Osteoblast (primary cell): ENCODE data around the gene SGCD. TPM values are rescaled to one million over a fixed set of nuclear protein-coding genes. Genes with fewer than 3 reads are reported as not detected.

Experiments used
- DNase-seq: peaks from one replicate; pipeline ENCODE4 v3.0.0; 2011; ENCODE audit warnings: low spot score, mixed read lengths; ENCODE audit not compliant: insufficient read length; ENCODE audit errors: missing footprints
- H2AFZ ChIP-seq: 2 replicates; pipeline ENCODE4 v1.6.0; 2011; ENCODE audit warnings: mild to moderate bottlenecking, low read length
- H3K27ac ChIP-seq: 2 replicates; pipeline ENCODE4 v1.5.1; 2011; ENCODE audit warnings: mild to moderate bottlenecking, low read depth, low read length, moderate library complexity
- H3K27me3 ChIP-seq: 2 replicates; pipeline ENCODE4 v1.6.0; 2012; ENCODE audit warnings: mild to moderate bottlenecking, control low read depth, inconsistent platforms, low read length, moderate library complexity; ENCODE audit not compliant: insufficient read depth
- H3K36me3 ChIP-seq: 2 replicates; pipeline ENCODE4 v1.5.1; 2011; ENCODE audit warnings: mild to moderate bottlenecking, low read length, control low read depth, moderate library complexity; ENCODE audit not compliant: insufficient read depth
- H3K4me1 ChIP-seq: 2 replicates; pipeline ENCODE4 v1.5.1; 2011; ENCODE audit warnings: mild to moderate bottlenecking, low read length, control low read depth, moderate library complexity; ENCODE audit not compliant: insufficient read depth
- H3K4me2 ChIP-seq: 2 replicates; pipeline ENCODE4 v1.6.0; 2011; ENCODE audit warnings: mild to moderate bottlenecking, low read length; ENCODE audit not compliant: insufficient read depth
- H3K4me3 ChIP-seq: fragments of 200-600 bp; sonication (generic); 3 replicates; pipeline ENCODE4 v1.5.1; 2012; ENCODE audit warnings: mild to moderate bottlenecking, low read length, inconsistent platforms; ENCODE audit not compliant: insufficient read depth
- H3K79me2 ChIP-seq: 2 replicates; pipeline ENCODE4 v1.6.0; 2012; ENCODE audit warnings: mild to moderate bottlenecking, low read length, control low read depth, inconsistent platforms; ENCODE audit not compliant: insufficient read depth
- H3K9me3 ChIP-seq: 2 replicates; pipeline ENCODE4 v1.5.1; 2011; ENCODE audit warnings: low read depth, low read length, control low read depth
- H4K20me1 ChIP-seq: 2 replicates; pipeline ENCODE4 v1.6.0; 2012; ENCODE audit warnings: mild to moderate bottlenecking, low read length, control low read depth; ENCODE audit not compliant: insufficient read depth
- total RNA-seq: library from RNA; depleted of rRNA; stranded (reverse); fragments of >200 nt; gene quantifications from 2 replicates; pipeline ENCODE4 v1.2.3, GENCODE V29; 2012
- TF ChIP-seq, protein P1 (sequence below): IDR thresholded peaks from 2 replicates; pipeline ENCODE4 v1.5.1; 2011; ENCODE audit warnings: mild to moderate bottlenecking, low read depth, low read length, moderate library complexity; ENCODE audit errors: extremely low read depth

Gene SGCD
- total RNA-seq, 1 donor, result 27.1 TPM

- no peaks in the 10 kb centered on the region for H3K4me1 ChIP-seq
- no peak overlapping the region for H3K4me2 ChIP-seq
- H3K27me3 ChIP-seq, result no peaks in the 10 kb centered on the region
- H3K4me3 ChIP-seq, result no peak overlapping the region
- TF ChIP-seq, protein P1, sequence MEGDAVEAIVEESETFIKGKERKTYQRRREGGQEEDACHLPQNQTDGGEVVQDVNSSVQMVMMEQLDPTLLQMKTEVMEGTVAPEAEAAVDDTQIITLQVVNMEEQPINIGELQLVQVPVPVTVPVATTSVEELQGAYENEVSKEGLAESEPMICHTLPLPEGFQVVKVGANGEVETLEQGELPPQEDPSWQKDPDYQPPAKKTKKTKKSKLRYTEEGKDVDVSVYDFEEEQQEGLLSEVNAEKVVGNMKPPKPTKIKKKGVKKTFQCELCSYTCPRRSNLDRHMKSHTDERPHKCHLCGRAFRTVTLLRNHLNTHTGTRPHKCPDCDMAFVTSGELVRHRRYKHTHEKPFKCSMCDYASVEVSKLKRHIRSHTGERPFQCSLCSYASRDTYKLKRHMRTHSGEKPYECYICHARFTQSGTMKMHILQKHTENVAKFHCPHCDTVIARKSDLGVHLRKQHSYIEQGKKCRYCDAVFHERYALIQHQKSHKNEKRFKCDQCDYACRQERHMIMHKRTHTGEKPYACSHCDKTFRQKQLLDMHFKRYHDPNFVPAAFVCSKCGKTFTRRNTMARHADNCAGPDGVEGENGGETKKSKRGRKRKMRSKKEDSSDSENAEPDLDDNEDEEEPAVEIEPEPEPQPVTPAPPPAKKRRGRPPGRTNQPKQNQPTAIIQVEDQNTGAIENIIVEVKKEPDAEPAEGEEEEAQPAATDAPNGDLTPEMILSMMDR, result no peak
- H3K9me3 ChIP-seq, result no peaks in the 10 kb centered on the region
- H2AFZ ChIP-seq, result no peak overlapping the region
- H3K36me3 ChIP-seq, result no peaks in the 10 kb centered on the region
- DNase-seq, result no peak
- no peaks in the 10 kb centered on the region for H3K79me2 ChIP-seq
- no peak overlapping the region for H3K27ac ChIP-seq
- H4K20me1 ChIP-seq, result no peaks in the 10 kb centered on the region
Observed at GRCh38 chr5:156623381-156624040, 296.5 kb downstream of the SGCD start.

DNA sequence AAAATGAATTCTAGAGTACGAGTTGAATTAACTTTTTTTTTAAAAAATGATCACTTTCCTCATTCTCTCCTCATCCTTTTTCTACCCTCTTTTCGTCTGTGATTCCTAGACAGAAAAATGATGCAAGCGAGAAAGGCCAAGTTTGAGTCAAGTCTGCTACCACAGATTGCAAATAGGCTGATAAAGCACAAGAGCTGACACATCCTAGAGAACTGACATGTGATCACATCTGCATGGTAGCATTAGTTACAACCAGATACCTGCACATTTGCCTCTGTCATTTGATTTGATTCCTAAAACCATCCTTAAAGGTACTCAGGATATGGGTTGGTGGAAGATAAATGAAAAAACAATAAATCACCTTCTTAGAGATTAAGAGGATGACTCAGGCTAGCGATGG, 297.7 kb downstream of the SGCD start:
- H3K27me3 ChIP-seq, result no peaks in the 10 kb centered on the region
- no peak overlapping the region for H3K4me3 ChIP-seq
- TF ChIP-seq, protein P1, result no peak
- no peaks in the 10 kb centered on the region for H3K79me2 ChIP-seq
- H3K4me1 ChIP-seq, result no peaks in the 10 kb centered on the region
- H4K20me1 ChIP-seq, result no peaks in the 10 kb centered on the region
- DNase-seq, result no peak
- no peaks in the 10 kb centered on the region for H3K9me3 ChIP-seq
- H3K27ac ChIP-seq, result no peak overlapping the region
- no peak overlapping the region for H3K4me2 ChIP-seq
- no peaks in the 10 kb centered on the region for H3K36me3 ChIP-seq
- H2AFZ ChIP-seq, result no peak overlapping the region

GRCh38 chr5:156628421-156628820, 301.5 kb downstream of the SGCD start:
- H3K36me3 ChIP-seq, result no peaks in the 10 kb centered on the region
- H2AFZ ChIP-seq, result no peak overlapping the region
- no peaks in the 10 kb centered on the region for H3K4me1 ChIP-seq
- no peak overlapping the region for H3K27ac ChIP-seq
- DNase-seq, result no peak
- H3K79me2 ChIP-seq, result no peaks in the 10 kb centered on the region
- H3K9me3 ChIP-seq, result no peaks in the 10 kb centered on the region
- no peaks in the 10 kb centered on the region for H3K27me3 ChIP-seq
- H4K20me1 ChIP-seq, result no peaks in the 10 kb centered on the region
- no peak overlapping the region for H3K4me3 ChIP-seq
- TF ChIP-seq, protein P1, result no peak
- H3K4me2 ChIP-seq, result no peak overlapping the region

- H3K4me2 ChIP-seq, result no peak overlapping the region
- H3K4me3 ChIP-seq, result no peak overlapping the region
- no peak overlapping the region for H3K27ac ChIP-seq
- H3K27me3 ChIP-seq, result no peaks in the 10 kb centered on the region
- no peak for DNase-seq
- no peaks in the 10 kb centered on the region for H3K9me3 ChIP-seq
- no peaks in the 10 kb centered on the region for H3K79me2 ChIP-seq
- H3K36me3 ChIP-seq, result no peaks in the 10 kb centered on the region
- TF ChIP-seq, protein P1, result no peak
- H2AFZ ChIP-seq, result no peak overlapping the region
- no peaks in the 10 kb centered on the region for H4K20me1 ChIP-seq
- no peaks in the 10 kb centered on the region for H3K4me1 ChIP-seq
Observed at GRCh38 chr5:156631005-156631404, 304.0 kb downstream of the SGCD start.
